HG03097 (cell line): ENCODE results near the gene TRAK1.
"Not testable (repeated sequence)": the region's sequence is repeated elsewhere in the genome, so short reads cannot be mapped to it uniquely, and the experiment has no call there.

Experiments
- ATAC-seq: cut with Tn5 transposase; IDR thresholded peaks from one replicate; pipeline ENCODE4 v1.9.1; 2021; ENCODE audit not compliant: unreplicated experiment, low FRiP score

TRAK1 gene, protein sequence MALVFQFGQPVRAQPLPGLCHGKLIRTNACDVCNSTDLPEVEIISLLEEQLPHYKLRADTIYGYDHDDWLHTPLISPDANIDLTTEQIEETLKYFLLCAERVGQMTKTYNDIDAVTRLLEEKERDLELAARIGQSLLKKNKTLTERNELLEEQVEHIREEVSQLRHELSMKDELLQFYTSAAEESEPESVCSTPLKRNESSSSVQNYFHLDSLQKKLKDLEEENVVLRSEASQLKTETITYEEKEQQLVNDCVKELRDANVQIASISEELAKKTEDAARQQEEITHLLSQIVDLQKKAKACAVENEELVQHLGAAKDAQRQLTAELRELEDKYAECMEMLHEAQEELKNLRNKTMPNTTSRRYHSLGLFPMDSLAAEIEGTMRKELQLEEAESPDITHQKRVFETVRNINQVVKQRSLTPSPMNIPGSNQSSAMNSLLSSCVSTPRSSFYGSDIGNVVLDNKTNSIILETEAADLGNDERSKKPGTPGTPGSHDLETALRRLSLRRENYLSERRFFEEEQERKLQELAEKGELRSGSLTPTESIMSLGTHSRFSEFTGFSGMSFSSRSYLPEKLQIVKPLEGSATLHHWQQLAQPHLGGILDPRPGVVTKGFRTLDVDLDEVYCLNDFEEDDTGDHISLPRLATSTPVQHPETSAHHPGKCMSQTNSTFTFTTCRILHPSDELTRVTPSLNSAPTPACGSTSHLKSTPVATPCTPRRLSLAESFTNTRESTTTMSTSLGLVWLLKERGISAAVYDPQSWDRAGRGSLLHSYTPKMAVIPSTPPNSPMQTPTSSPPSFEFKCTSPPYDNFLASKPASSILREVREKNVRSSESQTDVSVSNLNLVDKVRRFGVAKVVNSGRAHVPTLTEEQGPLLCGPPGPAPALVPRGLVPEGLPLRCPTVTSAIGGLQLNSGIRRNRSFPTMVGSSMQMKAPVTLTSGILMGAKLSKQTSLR

DNA sequence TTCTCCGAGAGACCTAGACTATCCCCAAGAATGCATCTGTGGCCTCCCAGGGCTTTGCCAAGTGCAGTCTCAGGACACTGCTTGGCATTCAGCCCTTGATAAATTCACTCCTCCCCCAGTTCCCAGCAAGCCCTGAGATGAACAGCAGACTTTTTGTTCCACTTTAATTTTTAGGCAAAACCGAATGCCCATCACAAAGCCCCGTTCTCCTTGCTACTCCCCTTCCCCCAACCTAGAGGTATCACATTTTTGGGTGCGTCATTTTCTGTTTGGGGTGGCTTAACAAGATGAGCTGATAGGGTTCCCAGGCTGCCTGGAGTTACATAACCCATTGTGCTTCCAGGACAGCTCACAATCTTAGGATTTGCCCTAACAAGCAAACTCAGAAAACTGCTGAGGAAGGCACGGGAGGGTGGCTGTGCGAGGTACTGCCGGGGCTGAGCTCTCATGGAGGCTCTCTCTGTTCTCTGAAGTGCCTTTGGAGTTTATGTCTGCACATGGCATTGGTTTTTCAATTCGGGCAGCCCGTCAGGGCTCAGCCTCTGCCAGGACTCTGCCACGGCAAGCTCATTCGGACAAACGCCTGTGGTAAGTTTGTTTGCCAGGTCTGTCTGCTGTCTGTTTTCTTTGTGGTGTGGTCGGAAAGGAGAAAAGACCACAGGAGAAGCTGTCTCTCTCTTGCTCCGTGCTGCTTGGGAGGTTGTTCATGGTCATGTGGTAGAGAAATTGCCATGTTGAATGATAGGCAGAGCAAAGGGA is at the start of gene TRAK1:
Gene TRAK1, plus strand, starts transcription at position 385 of the 759 bp plus-strand sequence. Its CDS starts 113 bp downstream, at position 498.
- ATAC-seq: no peak

DNA sequence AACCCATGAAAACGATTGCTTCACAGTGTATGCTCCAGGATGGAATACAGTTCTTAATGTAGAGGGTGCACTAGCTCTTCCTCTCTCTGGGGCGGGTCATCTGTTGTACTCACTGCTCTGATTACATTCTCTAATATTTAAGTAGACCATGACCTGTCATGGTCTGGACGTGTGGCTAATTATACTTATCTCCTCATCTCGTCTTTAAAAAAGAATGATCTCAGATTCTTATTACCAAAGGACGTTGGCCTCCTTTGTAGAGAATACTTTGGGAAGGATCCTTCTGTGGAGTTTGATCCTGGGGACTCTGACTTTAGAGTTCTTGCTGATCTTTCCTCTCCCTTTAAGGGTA is 48.4 kb upstream of the TRAK1 start:
- no peak for ATAC-seq

DNA sequence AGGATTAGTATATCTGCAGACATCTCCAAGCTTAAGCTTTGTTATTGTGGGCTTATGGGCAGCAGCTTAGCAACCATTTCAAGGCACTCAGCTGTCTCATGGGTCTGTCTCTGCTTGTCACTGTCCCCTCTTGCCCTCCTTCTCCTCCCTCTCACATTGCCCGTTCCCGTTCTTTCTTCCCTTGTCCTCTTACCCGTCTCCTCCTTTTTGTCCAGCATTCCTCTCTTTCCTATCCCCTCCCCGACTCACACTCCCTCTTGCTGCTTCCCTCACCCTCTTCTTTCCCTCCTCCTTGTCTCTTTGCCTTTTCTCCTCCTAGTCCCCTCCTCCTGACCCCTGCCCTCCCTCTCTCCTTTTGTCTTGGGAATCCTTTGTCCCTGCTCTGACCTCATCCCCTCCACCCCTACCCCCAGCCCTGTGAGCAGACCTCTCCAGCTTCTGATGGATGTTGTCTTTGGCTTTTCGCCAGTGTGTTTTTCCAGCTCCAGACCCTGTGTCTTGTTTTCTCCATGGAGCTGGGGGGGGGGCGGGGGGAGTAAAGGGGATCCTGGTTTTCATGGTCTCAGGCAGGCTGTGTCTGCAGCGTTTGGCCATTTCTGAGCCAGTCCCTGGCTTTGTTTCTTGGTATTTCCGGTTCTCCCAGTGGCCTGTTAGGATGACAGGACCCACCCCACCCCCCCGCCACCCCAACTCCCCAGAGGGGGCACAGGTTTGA is 47.9 kb upstream of the TRAK1 start:
- no peak for ATAC-seq

DNA sequence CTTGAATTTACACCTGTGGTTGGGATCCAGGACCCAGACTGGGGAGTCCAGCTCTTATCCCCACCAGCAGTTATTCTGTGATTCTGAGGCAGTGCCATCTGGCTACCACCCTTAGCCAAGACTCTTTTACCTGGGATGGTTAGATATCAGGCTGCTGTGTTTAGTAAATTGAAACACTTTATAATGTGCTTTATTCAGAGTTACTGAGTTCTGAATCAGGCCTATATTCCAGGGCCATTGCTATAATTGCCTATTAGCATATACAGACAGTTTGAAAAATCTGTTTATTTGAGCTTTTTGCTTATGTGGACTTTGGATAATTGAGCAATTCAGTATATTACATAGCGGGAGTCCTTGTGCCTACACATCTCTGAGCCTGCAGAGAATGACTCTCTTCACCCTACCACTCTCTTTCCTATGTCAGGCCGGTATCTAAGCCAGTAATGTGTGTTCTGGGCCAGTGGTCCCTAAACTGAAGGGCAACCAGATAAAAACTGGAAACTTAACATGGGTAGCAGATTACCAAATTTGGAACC is 45.4 kb upstream of the TRAK1 start:
- ATAC-seq: no peak

GRCh38 chr3:42048526-42048925 is 42.6 kb upstream of the TRAK1 start:
- not testable (repeated sequence) for ATAC-seq

DNA sequence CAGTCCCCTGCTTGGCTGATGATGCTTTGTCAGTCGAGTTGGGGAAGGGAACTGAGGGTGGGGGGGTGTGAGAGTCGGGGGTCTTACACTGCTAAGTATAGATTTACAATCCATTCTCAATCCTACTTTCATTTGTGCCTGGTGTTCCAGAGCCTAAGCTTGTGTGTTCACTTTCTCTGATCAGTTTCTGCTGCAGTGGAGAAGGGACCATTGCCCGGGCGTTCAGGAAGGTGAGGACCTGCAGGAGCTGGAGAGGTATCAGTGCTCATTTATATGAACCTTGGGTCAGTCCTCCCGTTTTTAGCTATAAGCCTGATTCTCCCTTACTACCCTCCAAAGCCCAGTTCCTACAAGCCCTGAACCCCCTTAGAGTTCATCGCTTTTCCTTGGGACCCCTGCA is 41.0 kb upstream of the TRAK1 start:
- no peak for ATAC-seq

GRCh38 chr3:42051384-42052131 is 39.6 kb upstream of the TRAK1 start:
- no peak for ATAC-seq

DNA sequence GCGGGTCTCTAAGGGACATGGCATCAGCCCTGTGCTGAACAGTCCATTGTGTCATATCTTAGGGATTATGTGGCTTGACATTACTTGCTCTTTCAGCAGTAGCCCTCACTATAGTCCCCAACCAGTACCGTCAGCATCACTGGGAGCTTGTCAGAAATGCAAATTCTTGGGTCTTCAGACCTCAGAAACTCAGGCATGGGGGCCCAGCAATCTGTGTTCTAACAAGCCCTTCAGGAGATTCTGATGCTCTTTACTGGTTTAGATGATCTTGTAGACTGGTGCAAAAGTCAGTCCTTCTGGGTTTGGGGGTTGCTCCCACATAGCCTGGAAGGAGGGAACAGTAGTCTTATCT is 39.0 kb upstream of the TRAK1 start:
- ATAC-seq: no peak

- no peak for ATAC-seq
Measured at GRCh38 chr3:42052484-42053351, 38.4 kb upstream of the TRAK1 start.

- no peak for ATAC-seq
Measured at GRCh38 chr3:42053476-42053875, 37.7 kb upstream of the TRAK1 start.

- no peak for ATAC-seq
Measured at GRCh38 chr3:42055291-42055690, 35.9 kb upstream of the TRAK1 start.

DNA sequence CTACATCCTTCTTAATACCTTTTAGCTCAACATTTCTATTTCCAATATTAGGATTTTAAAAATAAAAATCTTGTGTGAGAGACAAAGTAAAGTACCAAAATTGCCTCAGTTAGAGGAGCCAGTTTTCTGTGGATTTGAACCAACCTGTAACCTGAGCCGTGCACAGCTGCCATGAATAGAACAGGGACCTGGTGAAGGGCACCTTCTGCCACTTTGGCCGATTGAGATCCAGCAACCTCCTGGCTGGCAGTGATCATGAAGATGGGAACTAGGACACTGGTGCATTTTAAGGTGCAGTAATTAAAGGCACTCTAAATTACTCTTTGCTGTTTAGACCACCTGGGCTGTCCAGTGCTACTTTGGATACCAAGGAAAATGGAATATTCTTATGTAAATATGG is 34.3 kb upstream of the TRAK1 start:
- ATAC-seq: no peak

DNA sequence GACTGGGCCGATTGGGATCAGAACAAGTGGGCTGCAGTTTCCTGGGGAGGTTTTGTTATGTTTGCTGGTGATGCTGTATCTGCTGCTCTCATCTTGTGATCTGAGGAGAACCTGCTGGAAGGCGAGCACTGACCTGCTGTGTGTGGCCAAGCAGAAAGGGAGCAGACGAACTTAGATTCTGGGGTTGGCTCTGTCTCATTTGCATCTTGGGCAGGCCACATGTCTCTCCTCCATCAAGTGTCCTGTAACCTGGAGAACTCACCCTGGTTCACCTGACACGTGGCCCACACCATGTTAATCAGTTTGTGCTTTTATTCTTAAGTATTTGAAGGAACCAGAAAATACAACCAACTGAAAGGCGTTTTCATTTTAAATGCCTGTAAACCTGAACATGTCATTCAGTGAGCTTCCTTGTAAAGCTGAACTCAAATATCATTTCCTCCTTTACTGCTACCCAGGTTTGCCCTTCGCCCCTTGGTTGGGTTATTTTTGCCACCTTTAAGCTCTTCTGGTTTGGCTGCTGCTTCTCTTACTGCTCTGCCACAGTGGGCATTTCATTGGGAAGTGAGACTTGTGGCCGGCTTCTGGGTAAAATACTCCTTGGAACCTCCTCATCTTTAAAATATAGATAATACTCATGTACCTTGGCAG is 33.5 kb upstream of the TRAK1 start:
- no peak for ATAC-seq

- ATAC-seq: no peak
Measured at GRCh38 chr3:42061025-42061712, 30.0 kb upstream of the TRAK1 start.

- ATAC-seq: no peak
Measured at GRCh38 chr3:42061713-42062380, 29.3 kb upstream of the TRAK1 start.

GRCh38 chr3:42062464-42062863 is 28.7 kb upstream of the TRAK1 start:
- ATAC-seq: no peak

DNA sequence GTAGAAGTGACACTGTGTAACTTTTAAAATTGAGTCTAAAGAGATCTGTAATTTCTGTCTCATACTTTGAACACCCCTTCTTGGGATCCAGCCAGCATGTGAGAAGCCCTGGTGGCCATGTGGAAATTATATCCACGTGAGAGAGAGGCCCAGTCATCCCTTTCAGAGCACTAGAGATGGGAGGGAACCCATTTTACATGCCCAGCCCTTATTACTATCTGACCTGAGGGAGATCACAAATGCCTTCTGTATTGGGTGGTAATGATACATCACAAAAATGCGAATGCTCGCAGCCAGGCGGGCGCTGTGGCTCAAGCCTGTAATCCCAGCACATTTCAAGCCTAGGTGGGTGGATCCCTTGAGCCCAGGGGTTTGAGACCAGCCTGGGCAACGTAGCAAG is 27.3 kb upstream of the TRAK1 start:
- ATAC-seq: no peak
